DOHH2 (cell line): ENCODE measurements around the gene SP9.

ENCODE experiments used
- H3F3A ChIP-seq: fragments of 200-600 bp; sonication (generic), shearing (Covaris generic); 2 replicates; pipeline ENCODE4 v1.6.0; 2016; ENCODE audit warnings: antibody characterized with exemption, mild to moderate bottlenecking; ENCODE audit not compliant: control insufficient read depth, insufficient read depth
- H3K27ac ChIP-seq: fragments of 200-600 bp; sonication (generic); 2 replicates; pipeline ENCODE4 v1.5.1; 2014; ENCODE audit warnings: low read depth, mild to moderate bottlenecking, low read length, moderate library complexity
- H3K27me3 ChIP-seq: fragments of 200-600 bp; sonication (generic); 2 replicates; pipeline ENCODE4 v1.6.1; 2014; ENCODE audit warnings: mild to moderate bottlenecking, low read length, mixed read lengths; ENCODE audit not compliant: control insufficient read depth
- H3K36me3 ChIP-seq: fragments of 200-600 bp; sonication (generic); 2 replicates; pipeline ENCODE4 v1.6.1; 2014; ENCODE audit warnings: mild to moderate bottlenecking, low read length, moderate library complexity, mixed read lengths; ENCODE audit not compliant: control insufficient read depth
- H3K4me1 ChIP-seq: fragments of 200-600 bp; sonication (generic); 2 replicates; pipeline ENCODE4 v1.6.1; 2014; ENCODE audit warnings: mild to moderate bottlenecking, low read length, mixed read lengths; ENCODE audit not compliant: control insufficient read depth
- H3K4me2 ChIP-seq: fragments of 200-600 bp; sonication (generic); 2 replicates; pipeline ENCODE4 v1.6.0; 2014; ENCODE audit warnings: mild to moderate bottlenecking, low read length, moderate library complexity
- H3K4me3 ChIP-seq: fragments of 200-600 bp; sonication (generic); 2 replicates; pipeline ENCODE4 v1.5.1; 2014; ENCODE audit warnings: mild to moderate bottlenecking, low read length, mixed read lengths
- H3K79me2 ChIP-seq: fragments of 200-600 bp; sonication (generic); 2 replicates; pipeline ENCODE4 v1.6.1; 2014; ENCODE audit warnings: mild to moderate bottlenecking, low read length, mixed read lengths; ENCODE audit not compliant: control insufficient read depth
- H3K9me2 ChIP-seq: fragments of 200-600 bp; sonication (generic); replicated peaks from 2 replicates; pipeline ENCODE4 v1.6.1; 2014; ENCODE audit warnings: mild to moderate bottlenecking, low read length, mixed read lengths; ENCODE audit not compliant: control insufficient read depth
- H3K9me3 ChIP-seq: fragments of 200-600 bp; sonication (generic); 2 replicates; pipeline ENCODE4 v1.6.1; 2014; ENCODE audit warnings: antibody characterized with exemption, low read length, mixed read lengths; ENCODE audit not compliant: control insufficient read depth, insufficient read depth
- H4K20me1 ChIP-seq: fragments of 200-600 bp; sonication (generic); 2 replicates; pipeline ENCODE4 v1.6.0; 2014; ENCODE audit warnings: low read depth, mild to moderate bottlenecking, antibody characterized with exemption, low read length, moderate library complexity; ENCODE audit not compliant: control insufficient read depth, insufficient read depth
- CTCF ChIP-seq: fragments of 200-600 bp; sonication (generic); IDR thresholded peaks from one replicate; pipeline ENCODE4 v1.5.1; 2014; ENCODE audit warnings: antibody characterized with exemption, mild to moderate bottlenecking, low read depth, low read length; ENCODE audit not compliant: poor library complexity, severe bottlenecking
- EZH2phosphoT487 ChIP-seq: fragments of 200-600 bp; sonication (generic); IDR thresholded peaks from 2 replicates; pipeline ENCODE4 v1.6.1; 2017; ENCODE audit warnings: borderline replicate concordance, mild to moderate bottlenecking, antibody characterized with exemption, low read length, moderate library complexity, mixed read lengths

Gene SP9

GRCh38 chr2:174335988-174336500, 1.3 kb downstream of the SP9 start:
- Histone ChIP-seq H3K9me2 (no peaks in the 10 kb centered on the region), H3K4me1 (peaks cover 35% of the 10 kb centered on the region), H3K4me2 (peak overlapping the region; percentile 85), H3K27me3 (peaks cover 74% of the 10 kb centered on the region), H3K9me3 (no peaks in the 10 kb centered on the region), H3K79me2 (no peaks in the 10 kb centered on the region), H3F3A (peaks cover 17% of the 10 kb centered on the region), H4K20me1 (no peaks in the 10 kb centered on the region), H3K4me3 (peak overlapping the region; percentile 73; the same call in 1 of the 2 replicates), H3K36me3 (no peaks in the 10 kb centered on the region), H3K27ac (no peak overlapping the region)
- TF ChIP-seq EZH2phosphoT487: no peak
- no peak for TF ChIP-seq CTCF

- H3K4me2 ChIP-seq: peak overlapping the region; percentile 85
- H3K27ac ChIP-seq: no peak overlapping the region
- peaks cover 39% of the 10 kb centered on the region for H3K4me1 ChIP-seq
- no peaks in the 10 kb centered on the region for H4K20me1 ChIP-seq
- H3K9me2 ChIP-seq: no peaks in the 10 kb centered on the region
- peaks cover 69% of the 10 kb centered on the region for H3K27me3 ChIP-seq
- H3K79me2 ChIP-seq: no peaks in the 10 kb centered on the region
- no peaks in the 10 kb centered on the region for H3K9me3 ChIP-seq
- H3K36me3 ChIP-seq: no peaks in the 10 kb centered on the region
- TF ChIP-seq EZH2phosphoT487 (no peak; the same call in 1 of the 2 replicates), CTCF (peak; percentile 56)
- H3K4me3 ChIP-seq: peak overlapping the region; percentile 73
- peaks cover 15% of the 10 kb centered on the region for H3F3A ChIP-seq
Observed at GRCh38 chr2:174336501-174337336, 2.0 kb downstream of the SP9 start.

- Histone ChIP-seq H4K20me1 (no peaks in the 10 kb centered on the region), H3K9me3 (no peaks in the 10 kb centered on the region), H3K27me3 (peaks cover 69% of the 10 kb centered on the region), H3F3A (peaks cover 11% of the 10 kb centered on the region; the same call in 1 of the 2 replicates), H3K4me2 (peak overlapping the region; percentile 85), H3K27ac (no peak overlapping the region), H3K4me3 (peak overlapping the region; percentile 73), H3K36me3 (no peaks in the 10 kb centered on the region), H3K9me2 (no peaks in the 10 kb centered on the region), H3K4me1 (peaks cover 39% of the 10 kb centered on the region), H3K79me2 (no peaks in the 10 kb centered on the region)
- TF ChIP-seq CTCF (no peak), EZH2phosphoT487 (0 out of 2 replicates have a peak, but pooled peaks have one; percentile 29)
Observed at GRCh38 chr2:174337337-174338146, 2.8 kb downstream of the SP9 start.
